Stomach smooth muscle (tissue), 2 donors: ENCODE measurements around the gene CST5.
"Not testable (repeated sequence)": the region's sequence is repeated elsewhere in the genome, so short reads cannot be mapped to it uniquely, and the experiment has no call there.

Experiments used
- H3K27ac ChIP-seq: one replicate; pipeline ENCODE4 v1.7.0; 2013; ENCODE audit warnings: mild to moderate bottlenecking, low read length, inconsistent platforms
- H3K27me3 ChIP-seq, 2 donors: one replicate each; pipeline ENCODE4 v1.7.0; 2013; ENCODE audit warnings: low read length in 2 of 2; ENCODE audit not compliant: insufficient read depth in 2 of 2, control insufficient read depth in 1 of 2
- H3K36me3 ChIP-seq, 2 donors: one replicate each; pipeline ENCODE4 v1.7.0; 2013; ENCODE audit warnings: low read length in 2 of 2; ENCODE audit not compliant: control insufficient read depth in 2 of 2, insufficient read depth in 2 of 2
- H3K4me1 ChIP-seq: one replicate; pipeline ENCODE4 v1.7.0; 2013; ENCODE audit warnings: low read length; ENCODE audit not compliant: control insufficient read depth, insufficient read depth
- H3K4me3 ChIP-seq, 2 donors: one replicate each; pipeline ENCODE4 v1.7.0; 2013; ENCODE audit warnings: low read length in 2 of 2
- H3K9ac ChIP-seq, 2 donors: one replicate each; pipeline ENCODE4 v1.7.0; 2013; ENCODE audit warnings: low read length in 2 of 2, mild to moderate bottlenecking in 1 of 2
- H3K9me3 ChIP-seq, 2 donors: one replicate each; pipeline ENCODE4 v1.7.0; 2013; ENCODE audit warnings: low read length in 2 of 2; ENCODE audit not compliant: control insufficient read depth in 2 of 2
- donor health status: healthy.
- donor health status: Pancreatic carcinoma.

CST5 gene

DNA sequence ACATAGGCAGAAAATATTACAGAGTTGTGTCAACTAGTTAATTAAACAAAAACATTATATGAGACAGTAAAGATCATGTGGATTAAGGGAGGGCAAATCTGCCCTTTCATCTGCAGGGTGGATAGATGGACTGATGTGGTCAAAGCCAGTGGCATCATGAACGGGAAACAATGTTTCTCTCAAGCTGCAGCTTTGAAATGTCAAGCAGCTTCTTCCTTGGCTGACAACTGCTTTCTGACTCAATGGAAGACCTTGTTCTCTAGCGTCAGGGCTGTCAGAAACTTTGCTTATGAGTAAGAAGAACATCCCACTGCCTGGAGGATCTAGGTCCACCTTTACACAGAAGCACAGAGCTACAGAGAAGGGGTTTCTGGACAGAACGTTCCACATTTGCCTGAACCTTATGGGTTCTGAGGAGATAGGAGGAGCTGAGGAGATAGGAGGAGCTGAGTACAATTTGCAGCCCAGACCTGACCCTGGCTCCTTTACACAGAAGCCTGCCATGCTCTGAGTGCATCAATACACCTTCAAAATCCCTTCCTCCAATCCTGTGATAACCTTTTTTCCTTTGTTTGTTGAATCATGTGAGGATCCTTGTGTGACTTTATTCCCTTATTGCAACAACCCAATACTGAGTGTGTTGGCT is 6.1 kb downstream of the CST5 start:
- Histone ChIP-seq H3K4me3 (no peak overlapping the region), H3K27ac (no peak overlapping the region), H3K27me3 (peaks cover 0 to 2% of the 10 kb centered on the region in 2 donors), H3K9me3 (peaks cover 0 to 3% of the 10 kb centered on the region in 2 donors), H3K4me1 (peaks cover 13% of the 10 kb centered on the region), H3K36me3 (no peaks in the 10 kb centered on the region), H3K9ac (no peak overlapping the region)

DNA sequence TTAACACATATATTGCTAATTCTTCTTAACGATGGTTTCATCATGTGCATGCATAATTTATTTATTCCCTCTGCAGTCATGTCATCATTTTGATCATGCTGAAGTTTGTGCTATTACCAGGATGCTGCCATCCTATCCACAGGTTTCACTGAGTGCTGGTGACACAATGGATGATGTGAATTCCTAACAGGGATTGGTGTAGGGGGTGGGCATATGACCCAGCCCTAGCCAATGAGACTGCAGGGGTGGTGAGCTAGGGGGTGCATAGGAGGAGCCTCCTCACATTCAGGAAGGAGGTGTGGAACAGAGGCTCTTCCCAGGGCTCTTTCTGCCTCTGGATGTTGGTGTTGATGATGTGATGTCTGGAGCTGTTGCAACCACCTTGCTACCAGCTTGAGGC is 7.5 kb downstream of the CST5 start:
- peaks cover 10% of the 10 kb centered on the region for H3K4me1 ChIP-seq
- H3K27ac ChIP-seq = no peak overlapping the region
- no peak overlapping the region for H3K4me3 ChIP-seq
- peaks cover 0 to 2% of the 10 kb centered on the region in 2 donors for H3K27me3 ChIP-seq
- H3K9ac ChIP-seq = no peak overlapping the region
- no peaks in the 10 kb centered on the region for H3K36me3 ChIP-seq
- H3K9me3 ChIP-seq = peaks cover 0 to 3% of the 10 kb centered on the region in 2 donors

DNA sequence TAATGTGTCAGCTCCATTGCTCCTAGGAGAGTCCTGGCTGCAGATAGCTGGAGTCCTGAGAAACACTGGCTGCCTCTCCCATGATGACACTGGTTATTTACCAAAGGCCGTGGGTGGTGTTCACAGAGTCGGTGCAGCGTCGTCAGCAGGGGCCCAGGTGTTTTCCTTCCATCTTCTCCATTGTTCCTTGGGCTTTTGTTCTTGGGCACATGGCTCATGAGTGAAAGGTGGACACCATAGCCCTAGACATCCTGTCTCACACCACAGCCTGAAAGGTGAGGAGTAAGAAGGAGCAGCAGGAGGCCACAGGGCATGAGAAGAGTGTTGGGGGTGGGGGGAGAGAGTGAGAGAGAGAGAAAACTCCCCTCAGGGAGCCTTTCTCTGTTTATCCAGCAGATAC is 9.1 kb downstream of the CST5 start:
- Histone ChIP-seq H3K27ac (no peak overlapping the region), H3K4me1 (no peaks in the 10 kb centered on the region), H3K9ac (no peak overlapping the region), H3K4me3 (no peak overlapping the region), H3K9me3 (peaks cover 0 to 3% of the 10 kb centered on the region in 2 donors), H3K27me3 (peaks cover 0 to 2% of the 10 kb centered on the region in 2 donors), H3K36me3 (no peaks in the 10 kb centered on the region)

DNA sequence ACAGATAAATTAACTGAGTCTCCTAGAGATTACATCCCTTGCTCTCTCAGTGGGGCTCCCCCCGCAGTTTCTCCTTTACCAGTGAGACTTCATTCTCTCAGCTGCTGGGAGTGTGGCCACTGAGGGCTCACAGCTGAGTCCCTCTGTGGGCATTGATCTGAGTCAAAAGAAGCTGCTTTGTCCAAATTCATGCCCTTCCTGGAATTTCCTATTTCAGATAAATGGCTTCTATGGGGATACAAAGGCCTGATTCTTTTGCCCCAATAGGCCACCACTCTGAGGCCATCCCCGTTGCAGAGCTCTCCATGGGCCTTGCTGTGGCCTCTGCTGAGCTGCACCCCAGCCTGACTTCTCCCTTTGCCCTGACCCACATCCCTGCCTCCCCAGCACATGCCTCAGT is 10.0 kb downstream of the CST5 start:
- Histone ChIP-seq H3K27ac (no peak overlapping the region), H3K4me1 (no peaks in the 10 kb centered on the region), H3K4me3 (no peak overlapping the region), H3K36me3 (no peaks in the 10 kb centered on the region), H3K9ac (no peak overlapping the region), H3K27me3 (peaks cover 0 to 2% of the 10 kb centered on the region in 2 donors), H3K9me3 (peaks cover 0 to 3% of the 10 kb centered on the region in 2 donors)

DNA sequence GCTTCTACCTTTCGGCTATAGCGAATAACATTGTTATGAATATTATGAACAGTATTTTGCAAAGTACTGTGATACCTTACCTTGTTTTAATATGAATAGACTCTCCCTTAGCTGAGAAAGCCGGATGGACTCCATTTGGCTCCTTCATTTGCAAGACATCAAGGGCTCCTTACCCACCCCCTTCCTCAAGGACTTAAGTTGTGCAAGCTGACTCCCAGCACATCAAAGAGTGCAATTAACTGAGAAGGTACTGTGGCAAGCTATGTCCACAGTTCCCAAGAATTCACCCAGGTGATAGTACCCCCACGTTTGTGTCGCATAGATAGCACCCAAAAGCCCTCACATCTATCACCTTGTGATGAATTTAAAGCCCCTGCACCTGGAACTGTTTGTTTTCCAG is 11.2 kb downstream of the CST5 start:
- no peak overlapping the region for H3K4me3 ChIP-seq
- H3K4me1 ChIP-seq = no peaks in the 10 kb centered on the region
- H3K9me3 ChIP-seq = peaks cover 0 to 3% of the 10 kb centered on the region in 2 donors
- H3K27me3 ChIP-seq = peaks cover 0 to 2% of the 10 kb centered on the region in 2 donors
- H3K27ac ChIP-seq = no peak overlapping the region
- no peak overlapping the region for H3K9ac ChIP-seq
- H3K36me3 ChIP-seq = no peaks in the 10 kb centered on the region

DNA sequence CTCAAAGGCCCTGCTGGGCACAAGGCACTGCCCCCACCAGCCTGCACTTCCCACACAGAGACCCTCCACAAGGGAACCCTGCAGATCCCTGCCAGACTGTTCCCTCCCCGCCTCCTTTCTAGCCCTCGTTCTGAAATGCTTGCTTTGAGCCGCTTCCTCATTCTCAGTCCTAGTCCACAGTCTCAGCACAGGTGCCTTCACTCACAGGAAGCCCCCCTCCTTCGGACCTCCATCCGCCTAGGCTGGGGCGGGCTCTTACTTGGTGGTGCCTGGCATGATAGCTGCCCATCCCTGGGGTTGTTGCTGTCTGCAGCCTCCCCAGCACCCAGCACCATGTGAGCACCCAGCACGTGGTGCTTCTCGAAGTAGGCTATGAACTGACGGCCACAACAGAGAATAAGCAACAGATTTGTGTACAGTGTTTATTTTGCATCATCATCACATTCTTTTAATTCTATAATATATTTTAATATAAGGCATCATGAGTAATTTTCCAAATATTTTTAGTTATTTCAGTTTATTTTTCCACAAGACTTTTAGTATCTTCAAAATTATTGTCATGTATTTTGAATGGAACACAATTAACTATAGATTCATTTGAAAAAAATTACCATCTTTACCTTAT is 12.3 kb downstream of the CST5 start:
- no peaks in the 10 kb centered on the region for H3K36me3 ChIP-seq
- H3K27ac ChIP-seq = no peak overlapping the region
- no peaks in the 10 kb centered on the region for H3K27me3 ChIP-seq
- H3K4me1 ChIP-seq = no peaks in the 10 kb centered on the region
- H3K9ac ChIP-seq = no peak overlapping the region
- H3K4me3 ChIP-seq = no peak overlapping the region
- peaks cover 0 to 2% of the 10 kb centered on the region in 2 donors for H3K9me3 ChIP-seq

DNA sequence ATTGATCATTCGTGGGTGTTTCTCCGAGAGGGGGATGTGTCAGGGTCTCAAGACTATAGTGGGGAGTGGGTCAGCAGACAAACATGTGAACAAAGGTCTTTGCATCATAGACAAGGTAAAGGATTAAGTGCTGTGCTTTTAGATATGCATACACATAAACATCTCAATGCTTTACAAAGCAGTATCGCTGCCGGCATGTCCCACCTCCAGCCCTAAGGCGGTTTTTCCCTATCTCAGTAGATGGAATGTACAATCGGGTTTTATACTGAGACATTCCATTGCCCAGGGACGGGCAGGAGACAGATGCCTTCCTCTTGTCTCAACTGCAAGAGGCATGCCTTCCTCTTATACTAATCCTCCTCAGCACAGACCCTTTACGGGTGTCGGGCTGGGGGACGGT is 18.8 kb downstream of the CST5 start:
- not testable (repeated sequence) for H3K9me3 ChIP-seq, H3K27ac ChIP-seq, H3K27me3 ChIP-seq, H3K36me3 ChIP-seq, H3K4me1 ChIP-seq, H3K9ac ChIP-seq, H3K4me3 ChIP-seq

DNA sequence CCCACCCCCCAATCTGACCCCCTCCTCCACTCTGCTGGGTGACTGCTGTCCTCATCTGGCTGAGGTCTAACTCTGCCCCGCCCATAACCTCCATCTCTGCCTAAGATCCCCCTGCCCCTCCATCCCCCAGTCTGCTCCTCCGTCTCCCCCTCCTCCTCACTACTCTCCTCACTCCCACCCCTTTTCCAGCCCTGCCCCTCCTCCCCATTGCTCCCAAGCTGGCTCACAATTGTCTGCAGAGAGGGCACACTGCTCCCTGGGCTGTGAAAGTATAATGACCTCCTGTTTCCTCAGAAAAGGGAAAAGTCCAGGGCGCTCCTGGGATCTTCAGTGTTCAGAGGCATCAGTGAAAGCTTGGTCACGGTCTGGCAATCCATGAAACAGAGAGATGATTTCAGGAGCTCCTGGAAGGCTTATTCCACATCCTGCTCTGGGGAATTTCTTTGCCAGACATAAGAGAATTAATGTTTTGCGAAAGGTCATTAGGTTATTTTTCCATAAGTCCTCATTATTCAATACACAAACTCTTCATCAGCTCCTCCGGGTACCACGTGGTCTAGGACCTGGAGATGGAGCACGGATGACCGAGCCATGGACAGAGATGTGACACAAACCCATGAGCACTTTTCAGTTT is 21.5 kb downstream of the CST5 start:
- Histone ChIP-seq H3K4me3 (no peak overlapping the region), H3K4me1 (no peaks in the 10 kb centered on the region), H3K9ac (no peak overlapping the region), H3K9me3 (no peaks in the 10 kb centered on the region), H3K27me3 (no peaks in the 10 kb centered on the region), H3K27ac (no peak overlapping the region), H3K36me3 (no peaks in the 10 kb centered on the region)

DNA sequence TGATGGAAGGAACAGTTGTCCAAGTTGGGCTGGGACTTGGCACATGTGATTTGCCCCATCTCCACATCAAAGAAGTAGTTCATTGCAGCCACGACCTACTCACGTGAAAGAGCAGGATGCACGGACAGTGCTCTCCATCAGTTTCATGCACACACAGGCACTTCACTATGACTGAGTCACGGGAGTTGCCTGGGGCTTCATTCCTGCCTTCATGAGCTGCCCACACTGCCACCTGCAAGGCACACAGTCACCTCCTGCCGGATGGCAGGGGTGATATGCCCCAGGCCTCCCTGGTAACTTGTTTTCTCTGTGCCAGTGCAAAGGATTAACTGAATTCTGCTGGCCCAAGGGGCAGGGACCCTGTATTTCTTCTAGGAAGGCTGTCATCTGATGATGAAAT is 22.8 kb downstream of the CST5 start:
- no peaks in the 10 kb centered on the region for H3K27me3 ChIP-seq
- H3K4me1 ChIP-seq = no peaks in the 10 kb centered on the region
- H3K9ac ChIP-seq = no peak overlapping the region
- no peak overlapping the region for H3K4me3 ChIP-seq
- no peaks in the 10 kb centered on the region for H3K36me3 ChIP-seq
- no peak overlapping the region for H3K27ac ChIP-seq
- no peaks in the 10 kb centered on the region for H3K9me3 ChIP-seq

DNA sequence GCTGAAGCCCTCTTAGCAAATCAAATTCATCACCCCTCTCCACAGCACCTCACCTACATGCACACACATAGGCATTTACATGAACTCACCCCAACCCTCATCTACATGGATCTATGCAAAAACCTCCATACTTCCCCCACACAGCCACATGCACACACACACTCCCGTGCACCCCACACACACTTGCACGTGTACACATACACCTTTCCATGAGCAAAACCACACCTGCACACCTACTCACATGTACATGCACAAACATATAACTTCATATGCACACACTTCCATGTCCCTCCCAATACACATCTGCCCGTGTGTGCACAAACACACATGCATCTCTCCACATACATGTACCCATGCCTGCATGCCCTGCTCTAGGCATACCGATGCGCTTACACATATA is 23.3 kb downstream of the CST5 start:
- no peaks in the 10 kb centered on the region for H3K9me3 ChIP-seq
- H3K4me3 ChIP-seq = no peak overlapping the region
- H3K36me3 ChIP-seq = no peaks in the 10 kb centered on the region
- H3K9ac ChIP-seq = no peak overlapping the region
- no peaks in the 10 kb centered on the region for H3K4me1 ChIP-seq
- H3K27ac ChIP-seq = no peak overlapping the region
- H3K27me3 ChIP-seq = no peaks in the 10 kb centered on the region

DNA sequence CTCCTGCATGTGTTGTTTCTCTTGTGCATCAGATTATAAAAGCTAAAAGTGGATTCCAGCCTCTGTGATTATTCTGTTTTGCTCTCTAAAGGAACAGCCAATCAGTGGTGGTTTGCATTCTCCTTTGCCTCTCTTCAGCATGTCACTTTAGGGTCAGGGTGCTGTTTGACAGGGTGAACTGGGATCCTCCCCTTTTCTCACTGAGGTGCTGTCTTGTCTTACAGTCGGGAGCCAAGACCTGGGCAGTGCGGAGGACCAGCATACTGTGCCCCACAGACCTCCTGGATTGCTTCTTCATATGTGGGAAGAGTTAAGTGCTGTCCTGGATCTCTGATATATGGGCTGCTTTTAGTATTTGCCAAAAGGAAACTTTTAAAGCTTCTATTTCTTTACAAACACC is 37.9 kb downstream of the CST5 start:
- H3K4me3 ChIP-seq = no peak overlapping the region
- H3K27me3 ChIP-seq = no peaks in the 10 kb centered on the region
- no peak overlapping the region for H3K9ac ChIP-seq
- H3K9me3 ChIP-seq = no peaks in the 10 kb centered on the region
- H3K27ac ChIP-seq = no peak overlapping the region
- H3K4me1 ChIP-seq = no peaks in the 10 kb centered on the region
- no peaks in the 10 kb centered on the region for H3K36me3 ChIP-seq
